ENCODE results near the gene QPCT.
"Not testable (repeated sequence)": the region's sequence is repeated elsewhere in the genome, so short reads cannot be mapped to it uniquely, and the experiment has no call there.

Gene QPCT

DNA sequence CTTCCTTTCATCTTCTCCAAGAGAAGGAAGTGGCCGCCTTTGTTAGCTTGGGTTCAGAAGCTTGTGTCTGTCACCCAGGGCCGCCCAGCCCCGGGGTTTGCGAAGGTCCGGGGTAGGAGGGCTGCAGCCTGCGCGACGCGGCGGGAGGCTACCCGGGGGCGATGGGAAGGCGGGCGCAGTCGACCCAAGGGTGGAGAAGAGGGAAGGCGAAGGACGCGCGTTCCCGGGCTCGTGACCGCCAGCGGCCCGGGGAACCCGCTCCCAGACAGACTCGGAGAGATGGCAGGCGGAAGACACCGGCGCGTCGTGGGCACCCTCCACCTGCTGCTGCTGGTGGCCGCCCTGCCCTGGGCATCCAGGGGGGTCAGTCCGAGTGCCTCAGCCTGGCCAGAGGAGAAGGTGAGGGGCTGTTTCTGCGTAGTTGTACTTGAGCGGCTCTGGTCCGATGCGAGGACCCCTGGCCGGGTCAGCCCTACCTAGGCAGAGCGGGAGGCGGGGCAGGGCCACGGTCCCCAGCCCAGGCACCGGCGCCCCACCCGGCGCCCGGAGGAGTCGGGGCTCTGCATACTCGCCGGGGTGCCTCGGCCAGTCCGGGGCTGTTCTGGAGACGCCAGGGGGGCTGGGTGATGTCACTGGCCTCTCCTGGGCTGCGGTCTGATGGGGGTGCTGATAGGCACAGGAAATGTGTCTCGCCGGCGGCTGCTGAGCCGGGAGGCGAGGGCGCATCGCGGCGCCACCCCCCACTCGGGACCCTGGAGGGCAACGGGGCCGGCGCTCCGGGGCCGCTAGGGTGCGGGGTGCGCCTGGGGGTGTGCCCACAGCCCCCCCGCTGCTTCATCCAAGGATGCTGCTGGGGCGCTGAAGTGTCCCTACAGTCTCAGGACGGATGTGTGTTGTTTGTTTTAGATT, at the start of gene QPCT:
Gene QPCT (plus strand): TSS at position 178 of the 909 bp plus-strand sequence. CDS start 102 bp downstream, at position 280.
- no peak for DNase-seq

DNA sequence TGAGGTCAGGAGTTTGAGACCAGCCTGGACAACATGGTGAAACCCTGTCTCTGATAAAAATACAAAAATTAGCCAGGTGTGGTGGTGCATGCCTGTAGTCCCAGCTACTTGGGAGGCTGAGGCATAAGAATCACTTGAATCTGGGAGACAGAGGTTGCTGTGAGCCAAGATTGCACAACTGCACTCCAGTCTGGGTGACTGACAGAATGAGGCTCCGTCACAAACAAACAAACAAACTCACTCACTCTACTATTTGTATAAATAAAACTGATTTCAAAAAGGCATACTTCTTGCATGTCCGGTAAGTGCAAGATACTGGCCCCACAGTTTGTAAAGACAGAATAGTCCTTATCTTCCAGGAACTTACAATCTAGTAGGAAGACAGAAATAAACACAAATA, 49.6 kb upstream of the QPCT start:
- DNase-seq, result not testable (repeated sequence)

DNA sequence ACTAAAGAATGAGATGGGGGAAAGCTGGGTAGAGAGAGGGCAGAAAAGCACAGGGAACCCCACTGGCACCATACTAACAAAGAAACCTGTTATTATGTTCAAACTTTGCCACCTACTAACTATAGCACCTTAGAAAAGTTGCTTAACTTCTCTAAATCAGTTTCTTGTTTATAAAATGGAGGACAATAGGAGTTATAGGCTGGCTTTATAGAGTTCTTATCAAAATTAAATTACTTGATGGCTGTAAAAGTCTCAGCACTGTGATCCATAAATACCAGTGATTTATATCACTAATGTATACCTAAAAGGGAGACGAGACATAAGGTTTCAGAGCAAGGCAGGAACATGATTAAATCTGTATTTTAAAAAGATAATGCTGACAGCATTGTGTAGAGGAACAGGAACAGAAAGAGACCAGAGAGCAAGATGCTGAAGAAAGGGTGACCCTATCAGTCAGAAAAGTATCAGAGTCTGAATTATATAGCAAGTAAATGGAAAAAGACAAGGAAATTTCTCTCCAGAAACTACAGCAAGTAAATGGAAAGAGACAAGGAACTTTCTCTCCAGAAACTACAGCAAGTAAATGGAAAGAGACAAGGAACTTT, 48.9 kb upstream of the QPCT start:
- DNase-seq, result no peak

DNA sequence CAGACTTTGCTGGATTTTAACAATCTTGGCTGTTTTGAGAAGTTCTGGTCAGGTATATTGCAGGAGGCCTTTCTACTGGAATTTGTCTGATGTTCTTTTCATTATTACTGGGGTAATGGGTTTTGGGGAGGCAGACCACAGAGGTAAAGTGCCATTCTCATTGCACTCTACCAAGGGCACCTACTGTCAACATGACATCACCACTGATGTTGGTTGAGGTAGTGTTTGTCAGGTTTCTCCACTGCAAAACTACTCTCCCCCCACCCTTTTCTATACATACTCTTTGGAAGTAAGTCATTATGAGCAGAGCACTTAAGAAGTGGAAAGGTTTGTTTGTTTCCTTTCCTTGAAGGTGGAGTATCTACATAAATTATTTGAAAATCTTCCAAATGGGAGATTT, 46.8 kb upstream of the QPCT start:
- no peak for DNase-seq

DNA sequence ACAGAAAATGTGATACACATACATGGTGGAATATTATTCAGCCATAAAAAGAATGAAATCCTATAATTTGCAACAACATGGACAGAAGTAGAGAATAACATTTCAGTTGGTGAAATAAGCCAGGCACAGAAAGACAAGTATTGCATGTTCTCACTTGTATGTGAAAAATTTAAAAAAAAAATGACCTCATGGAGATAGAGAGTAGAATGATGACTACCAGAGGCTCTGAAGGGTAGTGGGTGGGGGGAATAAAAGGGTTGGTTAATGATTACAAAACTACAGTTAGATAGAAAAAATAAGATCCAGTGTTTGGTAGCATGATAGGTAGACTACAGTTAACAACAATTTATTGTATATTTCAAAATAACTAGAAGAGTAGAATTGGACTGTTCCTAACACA, 44.3 kb upstream of the QPCT start:
- DNase-seq, result no peak

DNA sequence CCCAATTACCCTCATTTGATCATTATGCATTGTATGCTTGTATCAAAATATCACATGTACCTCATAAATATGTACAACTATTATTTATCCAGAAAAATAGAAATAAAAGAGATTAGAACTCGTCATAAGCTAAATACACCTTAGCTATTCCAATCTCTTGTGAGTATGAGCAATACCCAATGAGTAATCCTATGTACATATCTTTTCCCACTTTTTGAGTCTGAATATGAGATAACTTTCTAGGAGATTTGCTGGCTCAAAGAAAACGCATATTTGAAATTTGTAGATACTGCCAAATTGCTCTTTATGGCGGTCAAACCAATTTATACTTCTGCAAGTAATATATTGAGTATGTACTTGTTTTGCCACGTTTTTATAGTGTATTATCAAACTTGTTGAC, 43.9 kb upstream of the QPCT start:
- no peak for DNase-seq

DNA sequence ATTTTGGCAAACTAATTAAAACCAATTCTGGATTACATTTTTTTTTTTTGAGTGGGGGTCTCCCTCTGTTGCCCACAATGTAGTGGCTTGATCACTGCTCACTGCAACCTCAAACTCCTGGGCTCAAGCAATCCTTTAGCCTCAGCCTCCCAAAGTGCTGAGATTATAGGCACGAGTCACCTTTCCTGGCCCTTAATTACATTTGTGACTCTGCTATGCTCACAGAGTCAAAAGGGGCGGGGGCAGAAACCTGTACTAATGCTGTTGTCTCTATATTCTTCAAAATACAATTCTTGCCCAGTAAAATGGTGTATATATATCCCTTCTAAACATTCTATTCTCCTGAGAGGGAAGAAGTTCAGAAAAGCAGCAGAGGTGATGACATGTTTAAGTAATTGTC, 43.0 kb upstream of the QPCT start:
- no peak for DNase-seq

DNA sequence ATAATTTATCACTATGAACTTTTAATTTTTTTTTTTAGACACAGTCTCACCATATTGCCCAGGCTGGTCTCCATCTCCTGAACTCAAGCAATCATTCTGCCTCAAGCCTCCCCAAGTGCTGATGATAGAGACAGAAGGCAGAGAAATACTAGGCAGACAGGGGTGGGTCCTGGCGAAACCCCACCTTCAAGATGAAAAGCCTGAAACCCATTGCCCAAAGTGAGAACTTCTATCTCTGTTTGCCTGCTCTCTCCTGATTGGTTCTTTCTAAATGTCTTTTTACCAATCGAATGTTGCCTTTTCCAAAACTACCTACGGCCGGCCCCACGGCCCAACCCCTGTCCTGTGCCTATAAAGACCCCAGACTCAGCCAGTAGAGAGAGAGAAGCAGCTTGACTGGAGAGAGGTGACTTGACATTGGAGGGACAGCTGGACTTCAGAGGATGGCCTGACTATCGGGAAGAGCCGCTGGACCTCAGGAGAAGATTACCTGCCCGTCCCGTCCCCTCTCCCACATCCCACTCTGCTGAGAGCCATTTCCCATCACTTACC, 41.7 kb upstream of the QPCT start:
- DNase-seq, result no peak

DNA sequence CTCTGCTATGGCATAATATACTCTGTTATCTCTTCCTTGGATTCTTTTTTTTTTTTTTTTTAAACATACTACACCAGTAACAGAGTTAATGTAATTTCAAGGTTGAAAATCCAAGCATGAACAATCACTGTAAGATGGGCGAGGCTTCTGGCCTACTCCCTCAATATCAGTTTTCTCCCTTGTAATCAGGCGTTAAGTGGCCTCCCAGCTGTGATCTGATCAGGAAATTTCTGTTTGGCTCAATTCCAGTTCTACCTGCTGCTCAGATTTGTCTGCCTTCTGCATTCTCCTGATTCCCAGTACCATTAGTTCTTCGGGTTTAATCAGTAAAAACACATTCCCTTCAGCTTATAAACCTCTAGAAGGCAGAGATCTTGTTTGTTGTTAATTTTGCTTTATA, 38.4 kb upstream of the QPCT start:
- DNase-seq, result no peak

DNA sequence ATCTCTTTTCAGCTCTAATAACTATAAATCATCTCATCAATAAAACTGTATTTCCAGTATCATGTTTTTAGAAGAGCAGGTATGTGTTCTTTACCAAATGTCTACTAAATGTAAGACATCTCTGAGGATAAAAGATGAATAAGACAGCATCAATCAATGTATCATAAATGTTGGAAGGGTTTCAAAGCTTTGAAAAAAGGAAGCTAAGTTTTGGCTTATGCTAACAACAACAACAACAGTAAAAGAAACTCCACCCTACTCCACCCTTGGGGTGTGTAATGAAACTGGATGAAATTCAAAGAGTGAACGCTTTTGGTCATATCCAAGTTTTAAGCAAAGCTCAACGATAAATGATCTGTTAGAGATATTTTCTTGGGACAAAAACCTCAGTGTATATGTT, 36.9 kb upstream of the QPCT start:
- no peak for DNase-seq

DNA sequence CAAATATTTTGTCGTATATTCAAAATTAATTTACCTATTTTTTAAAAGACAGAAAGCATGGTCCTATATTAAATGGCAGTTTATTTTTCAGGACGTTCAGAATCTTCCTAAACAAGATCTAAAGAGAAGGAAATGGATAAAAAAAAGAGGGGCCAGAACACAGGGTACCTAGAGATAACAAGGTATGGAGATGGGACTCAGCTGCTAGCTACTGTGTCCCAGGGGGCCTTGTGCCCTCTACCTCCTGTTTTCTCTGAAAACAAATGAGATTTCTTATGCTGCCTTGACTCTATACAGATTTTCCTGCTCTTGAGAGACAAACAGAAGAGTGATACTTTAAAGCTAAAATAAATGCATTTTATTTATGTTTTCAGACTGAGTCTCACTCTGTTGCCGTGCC, 29.1 kb upstream of the QPCT start:
- DNase-seq, result no peak

DNA sequence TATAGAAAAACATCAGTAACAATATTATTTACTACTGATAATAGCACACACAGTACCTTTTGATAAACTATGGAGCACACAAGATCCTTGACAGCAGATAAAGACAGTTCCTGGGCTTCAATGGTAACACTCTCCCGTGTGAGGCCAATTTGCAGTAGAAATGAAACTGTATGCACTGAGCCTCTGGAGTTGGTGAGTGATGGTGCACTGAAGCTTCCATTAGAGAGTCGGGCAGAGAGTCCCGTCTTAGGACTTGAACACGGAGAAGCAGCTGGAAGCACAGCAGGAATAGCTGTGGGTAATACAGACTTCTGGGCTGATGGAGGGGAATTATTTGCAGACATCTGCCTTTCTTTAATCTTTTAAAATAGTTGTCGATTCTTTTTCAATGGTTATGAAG, 28.2 kb upstream of the QPCT start:
- DNase-seq, result no peak

DNA sequence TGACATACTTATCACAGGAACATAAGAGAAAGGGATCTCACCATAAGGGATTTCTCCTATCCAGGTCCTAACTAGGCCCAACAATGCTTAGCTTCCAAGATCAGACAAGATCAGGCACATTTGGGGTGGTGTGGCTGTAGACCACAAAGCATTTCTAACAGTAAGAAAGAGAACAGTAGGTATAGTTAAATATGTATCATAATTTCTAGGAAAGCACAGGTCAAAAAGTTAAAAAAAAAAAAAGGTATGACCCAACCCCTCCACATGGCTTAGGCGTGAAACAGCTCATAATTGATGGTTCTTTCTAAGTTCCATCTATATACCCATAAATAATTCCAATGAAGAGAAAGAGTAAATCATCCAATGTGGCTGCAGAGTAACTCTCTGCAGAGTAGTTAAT, 26.7 kb upstream of the QPCT start:
- no peak for DNase-seq

DNA sequence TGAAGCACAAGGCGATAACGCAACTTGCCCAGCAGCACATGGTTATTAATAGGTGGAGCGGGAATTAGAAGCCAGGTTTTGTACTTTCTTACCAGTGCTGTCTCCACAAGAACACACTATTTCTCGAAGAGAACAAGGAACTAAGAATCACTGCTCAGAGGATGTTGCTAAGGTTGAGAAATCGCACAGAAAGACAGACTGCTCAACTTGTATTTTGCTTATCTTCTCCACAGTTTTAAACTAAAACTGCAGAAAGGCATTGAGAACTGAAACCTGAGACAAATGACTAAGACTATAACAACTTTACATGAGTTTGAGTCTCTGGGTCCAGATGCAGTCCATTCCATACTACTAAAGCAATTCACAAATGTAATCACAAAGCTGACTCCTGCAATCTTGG, 26.0 kb upstream of the QPCT start:
- DNase-seq, result no peak

DNA sequence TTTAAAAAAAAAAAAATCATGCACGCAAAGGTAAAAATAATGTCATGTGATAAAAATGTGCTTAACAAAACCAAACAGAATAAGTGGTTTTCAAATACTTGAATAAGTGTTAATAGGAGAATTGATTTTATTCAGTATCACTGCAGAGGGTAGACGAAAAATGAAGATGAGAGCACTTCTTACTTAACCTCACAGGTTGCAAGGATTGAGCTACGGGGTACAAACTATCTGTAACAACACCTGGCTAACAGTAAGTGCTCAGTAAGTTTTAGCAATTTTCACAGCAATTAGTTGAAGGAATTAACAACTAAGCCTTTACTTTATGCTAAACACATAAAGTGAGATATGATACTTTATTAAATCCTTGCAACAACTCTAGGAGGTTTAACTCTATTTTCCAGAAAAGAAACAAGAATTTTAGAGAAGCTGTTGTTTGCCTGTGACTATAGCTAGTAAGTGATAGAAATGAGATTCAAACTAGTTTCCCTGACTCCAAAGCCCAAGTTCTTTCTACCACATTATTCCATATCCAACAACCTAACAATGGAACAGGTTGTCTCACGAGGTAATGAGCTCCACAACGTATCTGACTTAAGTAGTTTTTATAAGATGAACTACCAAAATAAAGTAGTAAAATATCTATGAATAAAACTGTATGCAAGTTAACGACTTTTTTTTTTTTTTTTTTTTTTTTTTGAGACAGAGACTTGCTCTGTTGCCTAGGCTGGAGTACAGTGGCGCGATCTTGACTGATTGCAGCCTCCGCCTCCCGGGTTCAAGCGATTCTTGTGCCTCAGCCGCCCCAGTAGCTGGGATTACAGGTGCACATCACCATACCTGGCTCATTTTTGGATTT, 24.4 kb upstream of the QPCT start:
- no peak for DNase-seq

DNA sequence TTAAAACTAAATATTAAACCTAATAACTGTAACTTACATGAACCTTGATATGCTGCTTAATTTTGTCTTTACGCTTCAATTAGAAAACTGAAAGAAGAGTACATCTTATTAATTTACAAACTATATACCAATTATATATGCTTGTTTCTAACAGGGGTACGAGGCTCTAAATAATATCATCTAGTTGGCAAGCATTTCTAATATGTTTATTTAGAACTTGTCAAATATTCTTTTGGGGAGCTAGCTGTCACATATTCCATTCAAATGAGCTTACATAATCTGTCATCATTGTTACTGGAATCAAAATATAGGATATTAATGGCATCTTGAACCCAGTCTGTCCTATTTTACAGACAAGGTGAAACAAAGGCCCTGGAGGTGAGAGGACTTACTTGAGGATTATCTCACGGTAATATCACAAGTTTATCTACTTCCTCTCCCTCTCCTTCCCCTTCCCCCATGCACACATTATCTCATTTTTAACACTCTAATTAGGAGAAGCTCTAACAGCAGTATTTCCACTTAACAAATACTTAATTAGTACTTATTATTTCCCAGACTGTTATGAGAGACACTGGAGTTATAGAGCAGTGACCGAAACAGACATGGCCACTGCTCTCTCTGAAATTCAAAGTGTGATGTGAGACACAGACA, 23.3 kb upstream of the QPCT start:
- no peak for DNase-seq

DNA sequence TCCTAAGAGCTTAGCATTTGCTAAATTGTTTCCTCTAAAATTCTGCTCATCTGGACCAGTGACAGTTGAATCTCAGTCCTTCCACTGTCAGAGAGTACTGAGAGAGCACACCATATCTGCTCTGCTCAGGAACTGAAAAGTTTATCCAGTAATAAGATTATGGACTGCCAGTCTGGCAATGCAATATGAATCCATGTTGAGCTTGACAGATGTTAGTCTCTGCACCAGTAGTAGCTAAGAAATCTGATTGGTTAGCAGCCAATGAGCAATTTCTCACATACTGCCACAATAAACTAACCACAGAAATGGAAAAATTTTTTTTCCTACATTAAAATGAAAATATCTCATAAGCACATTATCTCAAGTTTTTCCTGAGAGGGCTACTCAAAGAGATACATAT, 22.1 kb upstream of the QPCT start:
- DNase-seq, result no peak

DNA sequence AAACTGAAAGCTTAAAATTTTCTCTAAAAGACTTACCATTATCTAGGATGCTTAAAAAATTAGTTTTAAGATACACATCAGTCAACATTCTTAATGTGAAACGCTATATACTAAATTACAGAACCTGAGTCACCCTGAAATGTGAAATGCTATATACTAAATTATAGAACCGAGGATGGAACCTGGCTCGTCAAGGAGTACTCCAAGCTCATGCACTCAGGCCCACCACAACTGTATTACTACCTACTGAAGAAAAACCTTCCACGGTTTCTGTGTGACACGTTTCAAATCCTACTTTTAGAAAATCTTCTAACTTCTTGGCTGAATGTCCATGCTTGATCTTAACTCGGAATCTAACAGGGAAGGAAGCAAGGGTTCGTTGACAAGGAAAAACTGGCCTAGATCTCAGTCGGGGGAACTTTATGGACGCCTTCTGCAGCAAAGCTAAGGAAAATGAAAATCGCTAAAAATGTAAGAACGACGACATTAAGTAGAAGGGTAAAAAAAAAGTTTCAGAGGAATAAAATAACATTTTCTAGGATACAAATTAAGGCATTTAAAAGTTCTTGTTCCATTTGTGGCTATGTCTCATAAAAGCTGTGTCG, 21.2 kb upstream of the QPCT start:
- DNase-seq, result no peak

DNA sequence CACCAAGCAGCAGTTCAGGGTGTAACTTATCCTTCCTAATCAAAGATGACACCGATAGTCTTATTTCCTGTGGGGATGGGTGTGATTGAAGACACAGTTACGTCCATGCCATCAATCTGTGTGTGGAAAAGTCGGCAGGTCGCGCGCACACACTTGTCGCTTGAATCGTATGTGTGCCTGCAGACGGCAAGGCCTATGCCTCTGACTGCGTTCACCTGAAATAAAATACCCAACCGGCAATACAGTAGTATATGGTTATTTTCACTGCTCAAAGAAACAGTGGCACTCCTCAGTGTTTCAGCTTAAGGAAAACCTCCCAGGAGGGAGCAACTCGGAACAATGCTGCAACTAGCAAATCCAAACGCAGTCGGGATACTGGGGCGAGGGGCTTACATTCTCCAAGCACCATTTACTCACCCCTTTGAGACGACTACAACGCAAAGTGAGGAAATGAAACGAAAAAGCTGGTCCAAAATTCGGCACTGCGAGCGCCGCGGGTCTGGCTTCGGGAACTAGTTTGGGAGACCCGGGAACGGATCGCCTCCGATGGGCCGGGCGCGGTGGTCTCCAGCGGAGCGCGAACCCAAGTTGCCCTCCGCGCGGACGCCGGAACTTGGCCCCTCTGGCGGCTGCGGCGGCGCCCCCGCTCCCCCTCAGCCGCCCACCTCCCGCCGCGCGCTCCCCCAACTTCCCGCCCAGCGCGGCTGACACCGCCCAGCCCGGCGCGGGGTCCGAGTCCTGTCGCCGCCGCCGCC, 20.5 kb upstream of the QPCT start:
- DNase-seq, result no peak

DNA sequence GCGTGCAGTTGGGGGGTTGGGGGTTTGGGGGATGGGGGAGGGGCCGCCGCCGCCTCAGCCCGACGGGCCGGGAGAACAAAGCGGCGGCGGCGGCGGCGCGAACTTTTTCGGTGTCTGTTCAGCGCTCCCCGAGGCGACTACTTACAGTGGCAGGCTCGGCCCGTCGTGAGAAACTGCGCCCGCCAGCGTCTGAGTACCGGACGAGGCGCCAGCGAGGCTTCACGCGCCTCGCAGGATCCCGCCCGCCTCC, 20.0 kb upstream of the QPCT start:
- no peak for DNase-seq

DNA sequence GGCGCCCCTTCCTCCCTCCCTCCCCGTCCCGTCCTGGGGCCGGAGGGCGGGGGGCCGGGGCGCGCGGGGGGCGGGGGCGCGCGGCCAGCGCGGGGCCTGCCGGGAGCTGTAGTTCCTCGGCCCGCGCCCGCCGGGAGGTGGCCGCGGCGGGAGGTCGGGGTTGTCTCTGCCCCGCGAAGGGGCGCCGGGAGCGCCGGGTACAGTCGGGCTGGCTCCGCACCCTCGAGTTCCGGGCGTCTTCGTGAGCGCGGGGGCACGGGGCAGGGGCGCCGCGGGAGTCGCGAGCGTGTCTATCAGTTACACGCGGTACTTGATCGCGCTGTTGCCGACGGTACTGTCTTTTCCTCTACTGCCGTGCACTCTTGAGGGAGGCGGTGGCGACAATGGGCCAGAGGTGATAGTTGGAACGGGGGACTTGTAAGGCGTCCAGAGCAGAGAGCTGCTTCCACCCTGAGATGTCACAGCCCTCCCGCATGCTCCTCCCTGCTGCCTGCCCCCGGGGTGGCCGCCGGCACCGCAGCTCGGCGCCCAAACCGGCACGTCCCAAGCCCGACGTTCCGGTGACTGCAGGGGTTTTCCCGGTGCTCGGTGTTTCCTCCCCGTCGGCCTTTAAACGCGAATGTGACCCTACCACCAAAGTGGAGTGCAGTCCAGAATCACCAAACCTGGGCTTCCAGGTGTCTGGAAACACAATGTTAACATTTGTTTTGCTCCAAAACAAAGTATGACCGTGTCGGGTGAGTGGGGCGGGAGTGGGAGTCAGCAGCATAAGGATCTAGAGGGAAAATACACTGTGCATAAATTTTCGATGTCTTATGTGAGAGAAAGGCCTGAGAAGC, 19.4 kb upstream of the QPCT start, which contains the start of gene PRKD3:
Gene PRKD3 (minus strand): TSS at position 48 of the 839 bp plus-strand sequence. CDS start 8,309 bp downstream, outside the sequence.
- no peak for DNase-seq
